ENCODE measurements around the gene WHAMM. TPM values are rescaled to one million over a fixed set of nuclear protein-coding genes. Genes with fewer than 3 reads are reported as not detected.
A peak's percentile ranks its signal among the peaks of the same experiment; 100 is the strongest.
"Not testable (repeated sequence)": the region's sequence is repeated elsewhere in the genome, so short reads cannot be mapped to it uniquely, and the experiment has no call there.

The WHAMM gene
- total RNA-seq, 1 donor from 2014 or later: 7.8 TPM

- no peak for DNase-seq (ENCODE audit: low spot score)
Observed at GRCh38 chr15:82862886-82863285, 53.5 kb downstream of the WHAMM start.

DNA sequence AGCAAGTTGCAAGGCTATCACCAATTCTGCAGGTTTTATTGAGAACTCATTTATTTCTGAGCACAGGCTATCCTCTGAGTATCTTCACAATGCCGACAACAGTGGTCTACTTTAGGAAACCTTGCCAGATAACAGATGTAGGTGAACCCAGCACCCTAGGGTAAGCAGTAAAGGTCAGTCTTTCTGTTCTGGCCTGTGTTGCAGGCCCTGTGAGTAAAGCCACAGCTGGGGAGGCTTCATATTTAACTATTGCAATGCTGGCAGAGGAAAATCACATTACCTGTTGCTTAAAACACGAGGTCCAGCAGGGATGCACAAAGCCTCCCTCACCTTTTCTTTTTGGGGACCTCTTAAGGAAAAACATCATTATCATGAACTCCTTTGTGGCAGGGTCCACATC, 55.5 kb downstream of the WHAMM start:
- DNase-seq (ENCODE audit: low spot score): no peak

DNA sequence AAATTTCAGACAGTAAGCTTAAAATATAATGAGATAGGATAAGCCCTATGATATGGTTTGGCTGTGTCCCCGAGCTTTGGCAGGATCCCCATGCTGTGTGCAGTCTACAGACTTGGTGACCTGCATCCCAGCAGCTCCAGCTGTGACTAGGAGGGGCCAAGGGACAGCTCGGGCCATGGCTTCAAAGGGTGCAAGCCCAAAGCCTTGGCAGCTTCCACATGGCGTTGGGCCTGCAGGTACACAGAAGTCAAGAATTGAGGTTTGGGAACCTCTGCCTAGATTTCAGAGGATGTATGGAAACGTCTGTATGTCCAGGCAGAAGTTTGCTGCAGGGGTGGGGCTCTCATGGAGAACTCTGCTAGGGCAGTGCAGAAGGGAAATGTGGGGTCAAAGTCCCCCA, 56.2 kb downstream of the WHAMM start:
- not testable (repeated sequence) for DNase-seq (ENCODE audit: low spot score)

- DNase-seq (ENCODE audit: low spot score): peak; percentile 47
Observed at GRCh38 chr15:82865981-82866380, 56.6 kb downstream of the WHAMM start.

- no peak for DNase-seq (ENCODE audit: low spot score)
Observed at GRCh38 chr15:82870727-82871320, 61.4 kb downstream of the WHAMM start.

- peak; percentile 57 for DNase-seq (ENCODE audit: low spot score)
Observed at GRCh38 chr15:82871358-82871757, 61.9 kb downstream of the WHAMM start.

- DNase-seq (ENCODE audit: low spot score): peak; percentile 64
Observed at GRCh38 chr15:82871832-82872484, 62.5 kb downstream of the WHAMM start.

GRCh38 chr15:82873000-82873680, 63.7 kb downstream of the WHAMM start:
- DNase-seq (ENCODE audit: low spot score): peak; percentile 82

- DNase-seq (ENCODE audit: low spot score): no peak
Observed at GRCh38 chr15:82874267-82874666, 64.8 kb downstream of the WHAMM start.

DNA sequence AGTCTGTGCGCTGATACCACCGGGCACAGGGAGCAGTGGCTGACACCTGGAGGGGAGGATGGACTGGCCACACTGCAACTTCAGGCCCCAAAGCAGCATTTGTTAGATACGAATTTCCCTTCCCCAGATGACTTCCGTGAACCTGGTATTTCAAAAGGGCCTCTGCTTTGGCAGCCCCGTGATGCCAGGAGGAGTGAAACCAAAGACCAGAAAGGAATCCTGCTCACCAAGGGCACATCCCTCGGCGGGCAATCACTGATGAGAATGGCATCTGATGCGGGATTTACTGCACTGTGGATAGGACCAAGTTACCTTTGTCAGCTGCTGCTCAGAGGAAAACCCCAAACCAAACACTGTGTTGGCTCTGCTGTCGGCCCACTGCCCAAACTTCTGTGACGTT, 65.5 kb downstream of the WHAMM start:
- no peak for DNase-seq (ENCODE audit: low spot score)

DNA sequence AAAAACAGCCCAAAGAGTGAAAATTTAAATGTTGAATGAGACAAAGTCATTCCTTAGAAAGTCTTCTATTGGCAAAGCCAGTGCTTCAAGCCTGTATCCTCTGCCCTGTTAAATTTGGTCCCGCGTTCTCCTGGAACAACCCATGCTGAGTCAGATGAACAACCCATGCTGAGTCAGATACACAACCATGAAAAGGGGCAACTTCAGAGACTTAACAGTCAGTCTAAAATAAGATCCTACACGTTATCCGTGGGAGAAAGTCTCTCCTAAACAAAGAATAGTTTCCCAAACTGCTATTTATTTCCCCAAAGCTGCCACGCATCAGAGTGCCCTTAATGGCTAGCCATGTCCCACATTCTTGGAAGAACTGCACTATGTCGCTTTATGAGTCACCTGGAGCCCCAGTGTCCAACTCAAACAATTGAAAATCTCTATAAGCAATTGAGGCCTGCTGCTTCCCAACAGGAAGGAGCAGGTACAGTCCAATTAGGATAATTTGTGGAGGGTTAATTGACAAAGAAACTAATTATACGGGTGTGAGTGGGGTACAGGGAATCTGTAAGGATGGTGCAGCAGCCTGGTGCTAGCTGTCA, 66.1 kb downstream of the WHAMM start:
- DNase-seq (ENCODE audit: low spot score): no peak

GRCh38 chr15:82877825-82878224, 68.4 kb downstream of the WHAMM start:
- DNase-seq (ENCODE audit: low spot score): no peak

- no peak for DNase-seq (ENCODE audit: low spot score)
Observed at GRCh38 chr15:82878325-82878724, 68.9 kb downstream of the WHAMM start.

- DNase-seq (ENCODE audit: low spot score): no peak
Observed at GRCh38 chr15:82880704-82881103, 71.3 kb downstream of the WHAMM start.

DNA sequence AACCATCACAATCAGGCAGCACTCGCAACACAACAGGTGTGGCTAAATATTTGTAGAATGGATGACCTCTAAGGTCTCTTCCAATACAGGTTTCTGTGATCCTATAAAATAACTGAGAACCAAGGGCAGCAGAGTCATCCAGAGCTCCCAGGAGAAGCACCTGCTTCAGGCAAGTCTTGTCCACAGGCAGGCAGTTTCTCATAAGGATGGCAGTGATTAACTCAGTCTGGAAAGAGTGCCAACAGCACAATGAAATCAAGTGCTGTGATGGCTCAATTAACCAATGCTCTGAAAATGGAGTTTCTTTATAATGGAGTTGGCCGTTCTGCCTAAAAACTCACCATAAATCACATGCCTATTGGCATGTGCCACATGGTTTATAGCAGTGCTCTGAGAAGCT, 72.3 kb downstream of the WHAMM start:
- DNase-seq (ENCODE audit: low spot score): no peak

DNA sequence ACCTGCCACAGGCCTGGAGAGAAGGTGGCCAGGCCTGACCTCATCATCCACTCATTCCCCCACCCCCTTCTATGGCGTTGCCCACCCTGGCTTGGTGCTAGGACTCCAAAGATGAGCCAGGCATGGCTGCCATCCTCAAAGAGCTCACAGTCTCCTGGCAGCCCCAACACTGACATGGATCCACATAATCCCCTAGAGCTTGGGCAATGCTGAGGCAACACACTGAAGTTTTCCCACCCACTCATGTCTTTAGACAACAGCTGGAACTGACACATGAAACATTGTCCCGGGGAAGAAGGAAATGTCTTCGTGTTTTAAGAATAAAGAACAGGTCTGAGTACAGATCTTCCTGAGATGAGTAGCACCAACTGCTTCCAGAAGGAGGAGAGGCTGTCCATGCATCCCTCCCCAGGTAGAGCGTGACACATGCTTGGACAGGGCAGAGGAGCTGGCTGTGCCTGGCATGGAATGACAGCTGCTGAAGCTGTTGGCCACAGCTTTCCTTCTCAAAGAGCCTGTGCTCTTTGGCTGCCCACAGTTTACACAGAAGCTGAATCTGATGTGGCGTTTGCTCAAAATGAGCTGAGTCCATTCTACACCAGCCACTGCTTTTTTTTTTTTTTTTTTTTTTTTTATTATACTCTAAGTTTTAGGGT, 73.0 kb downstream of the WHAMM start:
- no peak for DNase-seq (ENCODE audit: low spot score)

Other genes with a start within 250 kb of the WHAMM start
- 2.5 TPM for gene CPEB1, start 162.3 kb upstream of the WHAMM start, total RNA-seq
- gene AP3B2, start 99.8 kb upstream of the WHAMM start, total RNA-seq: 0.84 TPM
- gene FSD2, start 3.6 kb upstream of the WHAMM start, total RNA-seq: not detected
- 2.9 TPM for gene HOMER2, start 143.1 kb downstream of the WHAMM start, total RNA-seq
- 14.1 TPM for gene RAMAC, start 176.6 kb downstream of the WHAMM start, total RNA-seq
- 21.5 TPM for gene C15orf40, start 202.0 kb downstream of the WHAMM start, total RNA-seq